Measurements from ENCODE around the gene NDUFAF2. TPM values are rescaled to one million over a fixed set of nuclear protein-coding genes. Genes with fewer than 3 reads are reported as not detected.

Gene NDUFAF2
- total RNA-seq, 1 donor from 2014 or later = 9.9 TPM

Other genes starting within 250 kb of the NDUFAF2 start
- 3.1 TPM for gene DEPDC1B, start 245.0 kb upstream of the NDUFAF2 start, total RNA-seq
- 0.52 TPM for gene ELOVL7, start 100.9 kb upstream of the NDUFAF2 start, total RNA-seq
- 19.3 TPM for gene ERCC8, start 135 bp upstream of the NDUFAF2 start, total RNA-seq
- gene SMIM15, start 217.3 kb downstream of the NDUFAF2 start, total RNA-seq = 19.8 TPM